ENCODE measurements around the gene WIPF2. TPM values are rescaled to one million over a fixed set of nuclear protein-coding genes. Genes with fewer than 3 reads are reported as not detected.

WIPF2 gene
- total and polyA plus RNA-seq, 2 experiments from 2014 or later, result 9.2 TPM

DNA sequence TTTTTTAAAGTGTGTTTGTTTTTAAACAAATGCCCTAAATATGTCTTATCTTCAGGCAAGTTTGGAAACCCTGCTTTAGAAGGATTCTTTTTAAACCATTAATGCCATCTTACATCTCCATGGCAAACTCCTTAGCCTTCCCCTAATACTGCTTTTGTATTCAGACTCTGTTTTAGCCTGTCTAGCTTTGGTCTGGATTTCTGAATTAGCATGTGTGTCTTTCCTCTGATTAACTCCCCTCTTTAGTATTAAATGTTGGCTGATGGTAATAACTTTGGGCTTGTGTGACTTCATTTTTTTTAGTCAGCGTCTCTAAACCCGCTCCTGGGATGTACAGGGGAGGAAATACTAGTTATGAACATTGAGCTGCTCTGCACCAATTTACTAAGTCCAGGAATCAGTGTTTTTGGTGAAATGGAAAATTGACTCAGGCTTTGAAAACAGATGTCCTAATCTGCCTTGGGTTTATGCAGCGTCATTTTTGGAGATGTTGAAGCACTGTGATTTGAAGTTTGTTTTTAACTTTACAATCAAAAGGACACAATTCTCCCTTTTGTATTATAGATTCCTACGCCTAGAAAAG, 22.2 kb downstream of the WIPF2 start:
- Histone ChIP-seq H3K36me3 (ENCODE audit: insufficient read depth) (no peaks in the 10 kb centered on the region), H3K9me2 (ENCODE audit: insufficient read depth) (no peaks in the 10 kb centered on the region), H4K20me1 (replicated peaks; ENCODE audit: insufficient read depth) (peaks cover 24% of the 10 kb centered on the region), H3K27me3 (ENCODE audit: insufficient read depth) (no peaks in the 10 kb centered on the region), H2AFZ (no peak overlapping the region), H3K27ac (ENCODE audit: low read depth) (peak overlapping the region; percentile 41), H3F3A (replicated peaks; ENCODE audit: low read depth) (peaks cover 14% of the 10 kb centered on the region; the same call in 1 of the 2 replicates), H3K4me1 (ENCODE audit: insufficient read depth) (no peaks in the 10 kb centered on the region), H3K4me3 (no peak overlapping the region), H3K79me2 (replicated peaks; ENCODE audit: insufficient read depth) (peaks cover 76% of the 10 kb centered on the region), H3K4me2 (no peak overlapping the region)
- no peaks in the 10 kb centered on the region for H3K9me3 Mint-ChIP-seq
- ATAC-seq (no peak), DNase-seq (ENCODE audit: low spot score) (no peak)
- TF ChIP-seq POLR2AphosphoS5 (IDR thresholded peaks at IDR 0.05; ENCODE audit: low read depth) (no peak), EZH2phosphoT487 (IDR thresholded peaks at IDR 0.05; ENCODE audit: unreplicated experiment) (no peak), NANOG (IDR thresholded peaks at IDR 0.05; ENCODE audit: borderline replicate concordance) (no peak), JUNB (IDR thresholded peaks at IDR 0.05; ENCODE audit: unreplicated experiment) (no peak)
- TF ChIP-seq, protein P1, sequence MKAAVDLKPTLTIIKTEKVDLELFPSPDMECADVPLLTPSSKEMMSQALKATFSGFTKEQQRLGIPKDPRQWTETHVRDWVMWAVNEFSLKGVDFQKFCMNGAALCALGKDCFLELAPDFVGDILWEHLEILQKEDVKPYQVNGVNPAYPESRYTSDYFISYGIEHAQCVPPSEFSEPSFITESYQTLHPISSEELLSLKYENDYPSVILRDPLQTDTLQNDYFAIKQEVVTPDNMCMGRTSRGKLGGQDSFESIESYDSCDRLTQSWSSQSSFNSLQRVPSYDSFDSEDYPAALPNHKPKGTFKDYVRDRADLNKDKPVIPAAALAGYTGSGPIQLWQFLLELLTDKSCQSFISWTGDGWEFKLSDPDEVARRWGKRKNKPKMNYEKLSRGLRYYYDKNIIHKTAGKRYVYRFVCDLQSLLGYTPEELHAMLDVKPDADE (IDR thresholded peaks at IDR 0.05), result no peak
- no peaks in the 10 kb centered on the region for H3K27me3 Mint-ChIP-seq (ENCODE audit: insufficient read depth, low read depth, poor library complexity)
- H3K36me3 Mint-ChIP-seq (ENCODE audit: low read depth), result peaks cover 3% of the 10 kb centered on the region; the same call in 1 of the 3 replicates
- H3K4me1 Mint-ChIP-seq, result no peaks in the 10 kb centered on the region; the same call in 2 of the 3 replicates
- no peak overlapping the region for H3K27ac Mint-ChIP-seq
- no peak overlapping the region for H3K4me3 Mint-ChIP-seq

- ATAC-seq (no peak), DNase-seq (ENCODE audit: low spot score) (no peak)
- H3K27me3 Mint-ChIP-seq (ENCODE audit: insufficient read depth, low read depth, poor library complexity), result no peaks in the 10 kb centered on the region
- Histone ChIP-seq H3K27me3 (ENCODE audit: insufficient read depth) (no peaks in the 10 kb centered on the region), H3K27ac (ENCODE audit: low read depth) (0 out of 2 replicates have a peak overlapping the region, but pooled peaks have one; percentile 11), H3K4me2 (no peak overlapping the region), H3F3A (replicated peaks; ENCODE audit: low read depth) (peaks cover 14% of the 10 kb centered on the region; the same call in 1 of the 2 replicates), H3K36me3 (ENCODE audit: insufficient read depth) (no peaks in the 10 kb centered on the region), H3K9me2 (ENCODE audit: insufficient read depth) (no peaks in the 10 kb centered on the region), H4K20me1 (replicated peaks; ENCODE audit: insufficient read depth) (peaks cover 27% of the 10 kb centered on the region), H3K4me1 (ENCODE audit: insufficient read depth) (no peaks in the 10 kb centered on the region), H3K79me2 (replicated peaks; ENCODE audit: insufficient read depth) (peaks cover 79% of the 10 kb centered on the region), H2AFZ (no peak overlapping the region), H3K4me3 (no peak overlapping the region)
- no peaks in the 10 kb centered on the region; the same call in 2 of the 3 replicates for H3K4me1 Mint-ChIP-seq
- H3K9me3 Mint-ChIP-seq, result no peaks in the 10 kb centered on the region
- no peak overlapping the region for H3K4me3 Mint-ChIP-seq
- H3K27ac Mint-ChIP-seq, result no peak overlapping the region
- H3K36me3 Mint-ChIP-seq (ENCODE audit: low read depth), result no peaks in the 10 kb centered on the region; the same call in 2 of the 3 replicates
- TF ChIP-seq EZH2 (IDR thresholded peaks at IDR 0.05; ENCODE audit: low read depth, unreplicated experiment), result no peak
- TF ChIP-seq, protein P1 (IDR thresholded peaks at IDR 0.05), result no peak
- TF ChIP-seq ZNF331 (CRISPR knock-in tag; IDR thresholded peaks at IDR 0.05; ENCODE audit: low read depth), result no peak
- TF ChIP-seq, protein P2, sequence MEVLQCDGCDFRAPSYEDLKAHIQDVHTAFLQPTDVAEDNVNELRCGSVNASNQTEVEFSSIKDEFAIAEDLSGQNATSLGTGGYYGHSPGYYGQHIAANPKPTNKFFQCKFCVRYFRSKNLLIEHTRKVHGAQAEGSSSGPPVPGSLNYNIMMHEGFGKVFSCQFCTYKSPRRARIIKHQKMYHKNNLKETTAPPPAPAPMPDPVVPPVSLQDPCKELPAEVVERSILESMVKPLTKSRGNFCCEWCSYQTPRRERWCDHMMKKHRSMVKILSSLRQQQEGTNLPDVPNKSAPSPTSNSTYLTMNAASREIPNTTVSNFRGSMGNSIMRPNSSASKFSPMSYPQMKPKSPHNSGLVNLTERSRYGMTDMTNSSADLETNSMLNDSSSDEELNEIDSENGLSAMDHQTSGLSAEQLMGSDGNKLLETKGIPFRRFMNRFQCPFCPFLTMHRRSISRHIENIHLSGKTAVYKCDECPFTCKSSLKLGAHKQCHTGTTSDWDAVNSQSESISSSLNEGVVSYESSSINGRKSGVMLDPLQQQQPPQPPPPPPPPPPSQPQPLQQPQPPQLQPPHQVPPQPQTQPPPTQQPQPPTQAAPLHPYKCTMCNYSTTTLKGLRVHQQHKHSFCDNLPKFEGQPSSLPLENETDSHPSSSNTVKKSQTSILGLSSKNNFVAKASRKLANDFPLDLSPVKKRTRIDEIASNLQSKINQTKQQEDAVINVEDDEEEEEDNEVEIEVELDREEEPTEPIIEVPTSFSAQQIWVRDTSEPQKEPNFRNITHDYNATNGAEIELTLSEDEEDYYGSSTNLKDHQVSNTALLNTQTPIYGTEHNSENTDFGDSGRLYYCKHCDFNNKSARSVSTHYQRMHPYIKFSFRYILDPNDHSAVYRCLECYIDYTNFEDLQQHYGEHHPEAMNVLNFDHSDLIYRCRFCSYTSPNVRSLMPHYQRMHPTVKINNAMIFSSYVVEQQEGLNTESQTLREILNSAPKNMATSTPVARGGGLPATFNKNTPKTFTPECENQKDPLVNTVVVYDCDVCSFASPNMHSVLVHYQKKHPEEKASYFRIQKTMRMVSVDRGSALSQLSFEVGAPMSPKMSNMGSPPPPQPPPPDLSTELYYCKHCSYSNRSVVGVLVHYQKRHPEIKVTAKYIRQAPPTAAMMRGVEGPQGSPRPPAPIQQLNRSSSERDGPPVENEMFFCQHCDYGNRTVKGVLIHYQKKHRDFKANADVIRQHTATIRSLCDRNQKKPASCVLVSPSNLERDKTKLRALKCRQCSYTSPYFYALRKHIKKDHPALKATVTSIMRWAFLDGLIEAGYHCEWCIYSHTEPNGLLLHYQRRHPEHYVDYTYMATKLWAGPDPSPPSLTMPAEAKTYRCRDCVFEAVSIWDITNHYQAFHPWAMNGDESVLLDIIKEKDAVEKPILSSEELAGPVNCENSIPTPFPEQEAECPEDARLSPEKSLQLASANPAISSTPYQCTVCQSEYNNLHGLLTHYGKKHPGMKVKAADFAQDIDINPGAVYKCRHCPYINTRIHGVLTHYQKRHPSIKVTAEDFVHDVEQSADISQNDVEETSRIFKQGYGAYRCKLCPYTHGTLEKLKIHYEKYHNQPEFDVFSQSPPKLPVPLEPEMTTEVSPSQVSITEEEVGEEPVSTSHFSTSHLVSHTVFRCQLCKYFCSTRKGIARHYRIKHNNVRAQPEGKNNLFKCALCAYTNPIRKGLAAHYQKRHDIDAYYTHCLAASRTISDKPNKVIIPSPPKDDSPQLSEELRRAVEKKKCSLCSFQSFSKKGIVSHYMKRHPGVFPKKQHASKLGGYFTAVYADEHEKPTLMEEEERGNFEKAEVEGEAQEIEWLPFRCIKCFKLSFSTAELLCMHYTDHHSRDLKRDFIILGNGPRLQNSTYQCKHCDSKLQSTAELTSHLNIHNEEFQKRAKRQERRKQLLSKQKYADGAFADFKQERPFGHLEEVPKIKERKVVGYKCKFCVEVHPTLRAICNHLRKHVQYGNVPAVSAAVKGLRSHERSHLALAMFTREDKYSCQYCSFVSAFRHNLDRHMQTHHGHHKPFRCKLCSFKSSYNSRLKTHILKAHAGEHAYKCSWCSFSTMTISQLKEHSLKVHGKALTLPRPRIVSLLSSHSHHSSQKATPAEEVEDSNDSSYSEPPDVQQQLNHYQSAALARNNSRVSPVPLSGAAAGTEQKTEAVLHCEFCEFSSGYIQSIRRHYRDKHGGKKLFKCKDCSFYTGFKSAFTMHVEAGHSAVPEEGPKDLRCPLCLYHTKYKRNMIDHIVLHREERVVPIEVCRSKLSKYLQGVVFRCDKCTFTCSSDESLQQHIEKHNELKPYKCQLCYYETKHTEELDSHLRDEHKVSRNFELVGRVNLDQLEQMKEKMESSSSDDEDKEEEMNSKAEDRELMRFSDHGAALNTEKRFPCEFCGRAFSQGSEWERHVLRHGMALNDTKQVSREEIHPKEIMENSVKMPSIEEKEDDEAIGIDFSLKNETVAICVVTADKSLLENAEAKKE (CRISPR knock-in tag; IDR thresholded peaks at IDR 0.05), result no peak
- TF ChIP-seq CREB1 (CRISPR knock-in tag; IDR thresholded peaks at IDR 0.05; ENCODE audit: low read depth), result no peak
- TF ChIP-seq EZH2phosphoT487 (IDR thresholded peaks at IDR 0.05; ENCODE audit: unreplicated experiment), result no peak
- no peak for TF ChIP-seq STAT1 (IDR thresholded peaks at IDR 0.05; ENCODE audit: unreplicated experiment)
- no peak for TF ChIP-seq JUNB (IDR thresholded peaks at IDR 0.05; ENCODE audit: unreplicated experiment)
- no peak for TF ChIP-seq POLR2AphosphoS5 (IDR thresholded peaks at IDR 0.05; ENCODE audit: low read depth)
- TF ChIP-seq NANOG (IDR thresholded peaks at IDR 0.05; ENCODE audit: borderline replicate concordance), result no peak
- TF ChIP-seq ZNF114 (CRISPR knock-in tag; IDR thresholded peaks at IDR 0.05), result no peak
Measured at GRCh38 chr17:40242774-40243173, 23.7 kb downstream of the WIPF2 start.
